SK-N-MC (cell line): ENCODE results near the gene COL4A5.

Source experiments
- EZH2 ChIP-seq: fragments of 200-600 bp; sonication (generic); IDR thresholded peaks from one replicate; pipeline ENCODE4 v1.6.1; 2017; ENCODE audit warnings: antibody characterized with exemption
- FOXP2 ChIP-seq: optimal IDR thresholded peaks from 2 replicates; pipeline ENCODE3; 2011; ENCODE audit warnings: mild to moderate bottlenecking, moderate library complexity; ENCODE audit not compliant: insufficient read depth; ENCODE audit errors: extremely low read length, control extremely low read depth
- POLR2AphosphoS5 ChIP-seq: IDR thresholded peaks from 2 replicates; pipeline ENCODE4 v1.6.1; 2012; ENCODE audit warnings: mild to moderate bottlenecking, low read depth, low read length, borderline replicate concordance

GRCh38 chrX:108415891-108416290, 23.7 kb upstream of the COL4A5 start:
- TF ChIP-seq EZH2 (no peak), POLR2AphosphoS5 (no peak), FOXP2 (no peak)
